ENCODE data around the gene POU2F1.

- TF ChIP-seq, protein P1, sequence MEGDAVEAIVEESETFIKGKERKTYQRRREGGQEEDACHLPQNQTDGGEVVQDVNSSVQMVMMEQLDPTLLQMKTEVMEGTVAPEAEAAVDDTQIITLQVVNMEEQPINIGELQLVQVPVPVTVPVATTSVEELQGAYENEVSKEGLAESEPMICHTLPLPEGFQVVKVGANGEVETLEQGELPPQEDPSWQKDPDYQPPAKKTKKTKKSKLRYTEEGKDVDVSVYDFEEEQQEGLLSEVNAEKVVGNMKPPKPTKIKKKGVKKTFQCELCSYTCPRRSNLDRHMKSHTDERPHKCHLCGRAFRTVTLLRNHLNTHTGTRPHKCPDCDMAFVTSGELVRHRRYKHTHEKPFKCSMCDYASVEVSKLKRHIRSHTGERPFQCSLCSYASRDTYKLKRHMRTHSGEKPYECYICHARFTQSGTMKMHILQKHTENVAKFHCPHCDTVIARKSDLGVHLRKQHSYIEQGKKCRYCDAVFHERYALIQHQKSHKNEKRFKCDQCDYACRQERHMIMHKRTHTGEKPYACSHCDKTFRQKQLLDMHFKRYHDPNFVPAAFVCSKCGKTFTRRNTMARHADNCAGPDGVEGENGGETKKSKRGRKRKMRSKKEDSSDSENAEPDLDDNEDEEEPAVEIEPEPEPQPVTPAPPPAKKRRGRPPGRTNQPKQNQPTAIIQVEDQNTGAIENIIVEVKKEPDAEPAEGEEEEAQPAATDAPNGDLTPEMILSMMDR (IDR thresholded peaks at IDR 0.05; ENCODE audit: poor library complexity, severe bottlenecking), result no peak
- TF ChIP-seq RAD21 (conservative IDR thresholded peaks at IDR 0.05) (no peak), POLR2AphosphoS5 (IDR thresholded peaks at IDR 0.05) (no peak), MXI1 (conservative IDR thresholded peaks at IDR 0.05; ENCODE audit: poor library complexity, severe bottlenecking) (no peak), EP300 (conservative IDR thresholded peaks at IDR 0.05; ENCODE audit: poor library complexity, severe bottlenecking) (no peak), EZH2 (IDR thresholded peaks at IDR 0.05; ENCODE audit: borderline replicate concordance, insufficient read depth, low read length, poor library complexity, severe bottlenecking) (no peak)
Observed at GRCh38 chr1:167216809-167217208, 3.9 kb upstream of the POU2F1 start.
